GM18909 (cell line): ENCODE results near the gene AP3B1.
"Not testable (repeated sequence)": the region's sequence is repeated elsewhere in the genome, so short reads cannot be mapped to it uniquely, and the experiment has no call there.

Experiments used
- ATAC-seq: cut with Tn5 transposase; IDR thresholded peaks from one replicate; pipeline ENCODE4 v1.9.1; 2021; ENCODE audit warnings: mild to moderate bottlenecking; ENCODE audit not compliant: unreplicated experiment, poor library complexity

Gene AP3B1

GRCh38 chr5:78245136-78245535 lies 49.4 kb downstream of the AP3B1 start:
- ATAC-seq: no peak

- ATAC-seq: no peak
Measured at GRCh38 chr5:78243639-78244038, 50.9 kb downstream of the AP3B1 start.

DNA sequence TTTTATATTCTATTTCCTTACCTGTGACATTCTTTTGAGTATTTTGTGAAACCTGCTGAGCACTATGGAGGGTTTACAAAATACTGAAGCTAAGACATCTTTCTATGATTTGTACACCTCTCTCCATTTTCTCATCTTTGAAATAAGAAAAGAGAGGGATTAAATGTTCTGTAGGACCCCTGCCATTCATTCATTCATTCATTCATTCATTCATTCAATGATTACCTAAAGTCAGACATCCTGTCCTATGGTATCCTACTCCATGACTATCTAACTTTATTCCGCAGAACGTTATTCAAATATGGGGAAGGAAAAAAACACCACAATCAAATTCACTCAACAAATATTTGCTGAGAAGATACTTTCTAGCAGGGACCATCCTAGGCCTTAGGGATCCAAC lies 51.4 kb downstream of the AP3B1 start:
- no peak for ATAC-seq

DNA sequence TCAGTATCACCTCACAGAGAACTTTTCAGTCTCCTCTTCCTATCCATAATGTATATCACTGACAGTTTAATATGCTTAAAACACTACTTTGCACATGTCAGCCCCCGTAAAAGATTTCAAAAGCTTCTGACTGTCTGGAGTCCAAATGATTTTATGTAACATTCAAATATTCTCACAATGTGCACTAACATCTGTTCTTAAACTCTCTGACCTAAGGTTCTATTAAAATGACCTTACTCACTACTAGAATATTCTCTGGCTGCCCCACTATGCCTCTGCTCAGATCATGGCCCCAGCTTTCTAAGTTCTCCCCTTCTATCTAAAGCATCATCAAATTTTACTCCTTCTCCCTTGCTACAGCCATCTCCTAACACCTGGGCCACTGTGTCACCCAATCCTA lies 52.5 kb downstream of the AP3B1 start:
- no peak for ATAC-seq

GRCh38 chr5:78237911-78238310 lies 56.6 kb downstream of the AP3B1 start:
- ATAC-seq: no peak

GRCh38 chr5:78236046-78236445 lies 58.5 kb downstream of the AP3B1 start:
- ATAC-seq: no peak

DNA sequence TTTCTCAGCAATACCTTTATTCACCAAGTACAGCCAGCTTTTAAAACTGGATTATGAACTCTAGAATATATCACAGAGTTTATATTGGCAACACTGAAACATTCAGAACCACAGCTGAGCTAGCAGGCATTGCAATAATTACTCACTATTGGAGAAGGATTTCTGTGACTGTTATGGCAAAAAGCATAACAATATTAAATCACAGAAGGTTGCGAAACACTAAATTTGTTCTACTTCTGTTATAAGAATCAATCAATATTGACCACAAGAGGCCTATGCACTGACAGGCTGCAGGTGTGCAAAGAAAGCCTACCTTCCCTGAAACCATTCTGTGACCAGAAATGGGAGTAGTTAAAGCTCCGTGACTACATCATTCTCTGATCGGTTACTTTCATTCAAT lies 59.2 kb downstream of the AP3B1 start:
- peak; percentile 48 for ATAC-seq

DNA sequence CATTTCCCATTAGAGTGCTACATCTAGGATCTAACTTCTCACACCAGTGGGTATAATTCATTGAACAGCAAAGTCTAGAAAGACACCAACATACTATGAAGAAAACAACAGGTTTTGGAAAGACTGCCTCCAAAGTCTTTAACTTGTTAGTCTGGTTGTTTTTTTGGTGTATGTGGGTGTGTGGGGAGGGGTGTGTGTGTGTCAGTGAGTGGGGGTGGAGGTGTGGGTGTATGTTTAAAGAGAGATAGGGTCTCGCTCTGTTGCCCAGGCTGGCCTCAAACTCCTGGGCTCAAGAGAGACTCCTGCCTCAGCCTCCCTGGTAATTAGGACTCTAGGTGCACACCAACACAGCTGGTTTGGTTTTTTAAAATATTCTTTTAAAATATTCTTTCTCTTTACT lies 59.7 kb downstream of the AP3B1 start:
- no peak for ATAC-seq

GRCh38 chr5:78232163-78232562 lies 62.3 kb downstream of the AP3B1 start:
- no peak for ATAC-seq

DNA sequence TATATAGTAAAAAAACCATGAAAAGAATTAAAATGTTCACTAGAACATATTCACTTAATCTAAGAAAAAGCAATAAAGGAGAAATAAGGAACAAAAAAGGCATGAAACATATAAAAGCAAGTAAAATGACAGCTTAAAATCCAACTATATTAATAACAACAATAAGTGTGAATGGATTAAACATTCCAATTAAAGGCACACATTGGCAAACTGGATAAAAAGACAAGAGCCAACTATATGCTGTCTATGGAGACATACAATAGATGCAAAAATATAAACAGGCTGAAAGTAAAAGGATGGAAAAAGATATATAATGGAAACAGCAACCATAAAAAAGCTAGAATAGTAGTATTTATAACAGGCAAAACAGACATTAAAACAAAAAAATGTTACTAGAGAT lies 70.1 kb downstream of the AP3B1 start:
- ATAC-seq: no peak

DNA sequence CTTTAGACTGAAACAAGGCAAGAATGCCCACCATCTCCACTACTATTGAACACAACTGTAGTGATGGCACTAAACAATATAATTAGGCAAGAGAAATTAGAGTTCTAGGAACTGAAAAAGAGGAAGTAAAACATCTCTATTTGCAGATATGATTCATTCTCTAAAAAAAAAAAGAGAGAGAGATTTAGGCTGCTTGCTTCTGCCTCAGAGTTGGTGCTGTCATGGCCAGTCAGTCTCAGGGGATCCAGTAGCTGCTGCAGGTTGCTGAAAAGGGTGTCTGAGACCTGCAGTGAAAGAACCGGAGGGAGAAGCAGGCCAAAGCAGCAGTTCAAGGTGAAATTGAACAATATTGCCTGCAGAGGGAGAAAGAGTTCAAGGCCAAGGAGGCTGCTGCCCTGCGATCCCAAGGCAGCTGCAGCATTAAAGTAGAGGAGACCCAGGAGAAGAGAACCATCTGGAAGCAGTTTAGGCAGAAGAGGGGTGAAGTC lies 72.5 kb downstream of the AP3B1 start:
- ATAC-seq: peak; percentile 98

DNA sequence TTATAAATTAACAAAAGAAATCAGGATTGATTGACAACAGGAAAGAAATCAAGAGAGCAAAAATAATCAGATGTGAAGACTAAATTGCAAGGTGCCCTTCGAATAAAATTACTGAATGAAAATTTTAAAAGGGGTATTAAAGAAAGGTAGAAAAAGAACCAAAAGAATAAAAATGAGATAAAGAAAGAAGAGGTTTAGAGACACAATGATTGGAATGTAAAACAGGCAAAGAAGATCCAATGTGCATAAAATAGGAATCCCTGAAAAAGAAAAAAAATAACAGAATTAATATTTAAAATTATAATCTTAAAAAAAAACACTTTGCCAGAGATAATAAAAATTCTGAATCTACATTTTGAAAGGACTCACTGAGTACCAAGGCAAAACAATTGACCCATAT lies 73.0 kb downstream of the AP3B1 start:
- no peak for ATAC-seq

GRCh38 chr5:78215972-78216371 lies 78.5 kb downstream of the AP3B1 start:
- no peak for ATAC-seq

DNA sequence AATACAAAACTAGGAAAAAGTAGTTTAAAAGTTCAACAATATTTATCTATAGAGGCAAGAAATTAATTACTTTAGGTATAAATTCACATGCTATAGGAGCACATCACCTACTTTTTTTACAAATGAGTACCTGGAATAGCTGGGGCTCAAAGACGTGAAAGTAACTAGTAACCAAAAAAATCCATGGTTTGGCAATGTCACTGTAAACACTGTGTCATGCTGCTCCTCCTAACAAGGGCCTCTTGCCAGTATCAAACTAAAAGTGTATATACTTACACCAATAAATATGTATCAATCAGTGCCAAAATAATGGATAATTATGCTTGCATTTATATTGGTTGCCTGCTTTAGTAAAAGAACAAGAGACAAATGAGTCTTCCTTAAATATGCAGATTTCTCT lies 78.9 kb downstream of the AP3B1 start:
- ATAC-seq: no peak

DNA sequence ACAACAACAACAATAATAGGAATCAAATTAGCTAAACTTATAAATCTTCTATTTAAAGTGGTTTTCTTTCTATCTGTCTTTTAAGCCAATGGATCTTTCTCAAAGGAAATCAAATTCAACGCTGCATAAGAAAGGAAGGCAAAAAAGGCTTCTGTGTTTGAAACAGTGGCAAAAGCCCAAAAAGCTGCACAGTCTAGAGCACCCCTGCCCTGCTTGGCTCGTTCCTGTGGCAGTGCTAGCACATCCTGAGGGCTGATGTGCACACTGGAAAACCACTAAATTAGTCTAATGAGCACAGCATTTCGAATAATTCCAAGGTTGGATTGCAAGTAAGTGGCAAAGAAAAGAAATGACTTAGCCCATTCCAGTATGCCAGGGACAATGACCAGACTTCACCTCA lies 80.7 kb downstream of the AP3B1 start:
- ATAC-seq: no peak

- no peak for ATAC-seq
Measured at GRCh38 chr5:78211052-78211451, 83.4 kb downstream of the AP3B1 start.

GRCh38 chr5:78204241-78204640 lies 90.3 kb downstream of the AP3B1 start:
- ATAC-seq: no peak

DNA sequence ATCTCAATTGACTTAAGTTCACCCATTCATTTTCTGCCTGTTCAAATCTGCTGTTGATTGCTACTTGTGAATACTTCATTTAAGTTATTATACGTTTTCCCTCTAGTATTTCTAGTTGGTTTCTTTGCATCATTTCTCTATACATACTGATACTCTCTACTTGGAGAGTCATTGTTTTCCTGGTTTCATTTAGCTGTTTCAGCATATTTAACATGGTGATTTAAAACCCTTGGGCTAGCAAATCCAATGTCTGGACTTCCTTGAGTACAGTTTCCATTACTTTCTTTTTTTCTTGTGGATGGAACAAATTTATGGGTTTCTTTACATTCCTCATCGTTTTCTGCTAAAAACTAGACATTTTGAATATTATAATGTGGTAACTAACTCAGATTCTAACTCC lies 90.7 kb downstream of the AP3B1 start:
- no peak for ATAC-seq

GRCh38 chr5:78190402-78190801 lies 104.1 kb downstream of the AP3B1 start:
- no peak for ATAC-seq

- ATAC-seq: not testable (repeated sequence)
Measured at GRCh38 chr5:78188681-78189080, 105.8 kb downstream of the AP3B1 start.

DNA sequence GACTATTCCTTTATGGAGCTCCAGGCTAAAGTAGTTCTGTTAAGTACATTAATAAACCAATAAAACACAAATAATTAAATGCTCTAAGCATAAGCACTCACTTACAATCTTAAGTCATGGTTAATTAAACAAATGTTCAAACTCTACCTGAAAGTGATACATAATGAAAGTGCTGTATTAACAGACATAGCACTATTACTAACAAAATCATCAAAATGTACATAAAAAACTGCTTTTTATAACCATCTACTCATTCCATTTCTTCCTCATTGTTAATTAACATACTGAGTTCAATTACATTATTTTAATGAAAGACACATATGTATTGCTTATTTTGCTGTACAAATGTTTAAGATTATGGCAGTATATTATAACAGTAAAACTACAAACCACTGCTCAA lies 107.3 kb downstream of the AP3B1 start:
- ATAC-seq: no peak

DNA sequence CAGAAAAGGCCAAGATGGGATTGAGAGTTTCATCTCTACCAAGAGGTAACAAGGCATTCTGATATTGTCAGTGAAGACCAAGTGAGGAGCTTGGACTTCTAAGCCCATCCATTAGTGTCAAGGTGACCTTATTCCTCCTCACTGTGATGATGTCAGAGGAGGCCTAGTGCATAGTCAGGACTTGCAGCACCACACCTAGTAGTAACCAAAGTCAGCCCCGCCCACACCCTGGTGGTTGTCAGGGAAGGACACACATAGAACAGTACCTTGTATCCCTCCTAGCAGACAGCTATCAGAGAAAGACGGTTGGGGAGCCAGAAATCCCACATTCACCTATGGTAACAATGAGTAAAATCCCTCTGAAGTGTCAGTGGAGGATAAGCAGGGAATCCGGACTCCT lies 111.7 kb downstream of the AP3B1 start:
- ATAC-seq: no peak

DNA sequence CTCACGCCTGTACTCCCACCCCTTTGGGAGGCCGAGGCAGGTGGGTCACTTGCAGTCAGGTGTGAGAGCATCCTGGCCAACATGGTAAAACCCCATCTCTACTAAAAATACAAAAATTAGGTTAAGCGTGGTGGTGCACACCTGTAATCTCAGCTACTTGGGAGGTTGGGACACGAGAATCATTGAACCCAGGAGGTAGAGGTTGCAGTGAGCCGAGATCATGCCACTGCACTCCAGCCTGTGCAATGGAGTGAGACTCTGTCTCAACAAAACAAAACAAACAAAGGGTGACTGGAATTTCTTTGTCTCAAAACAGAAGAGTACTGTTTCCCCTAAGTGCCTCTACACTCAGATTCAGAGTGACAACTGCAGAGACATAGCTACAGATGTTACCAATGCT lies 116.1 kb downstream of the AP3B1 start:
- no peak for ATAC-seq
